ENCODE measurements around the gene MEOX1. TPM values are rescaled to one million over a fixed set of nuclear protein-coding genes. Genes with fewer than 3 reads are reported as not detected.

The MEOX1 gene
- total and polyA plus RNA-seq, 2 of the 8 experiments (the other 6 are each of a cell fraction or from before 2014, with no cell fraction given): not detected

GRCh38 chr17:43694081-43694870 is 32.6 kb upstream of the MEOX1 start (continued):
- TF ChIP-seq RAD21 (IDR thresholded peaks at IDR 0.05 in 1 of 2, conservative IDR thresholded peaks at IDR 0.05 in 1 of 2; ENCODE audit: low read depth in 2 of 2, low read length in 2 of 2) (peak; percentile 95 to 98), TEAD4 (IDR thresholded peaks at IDR 0.05; ENCODE audit: low read depth, low read length) (peak; percentile 71; the same call in 1 of the 2 replicates)
